ENCODE measurements around the gene PIK3R6.

Gene PIK3R6

GRCh38 chr17:8867361-8867981 lies at the start of gene PIK3R6:
Gene PIK3R6, minus strand, starts transcription at chr17:8867674. Its CDS starts 17,880 bp downstream, at chr17:8849794.
- no peak for DNase-seq (ENCODE audit: low read depth)

GRCh38 chr17:8916466-8916865 lies 49.0 kb upstream of the PIK3R6 start:
- no peak for DNase-seq (ENCODE audit: low read depth)

GRCh38 chr17:8914554-8914953 lies 47.1 kb upstream of the PIK3R6 start:
- DNase-seq (ENCODE audit: low read depth), result no peak

- no peak for DNase-seq (ENCODE audit: low read depth)
Measured at GRCh38 chr17:8913879-8914278, 46.4 kb upstream of the PIK3R6 start.

GRCh38 chr17:8913091-8913490 lies 45.6 kb upstream of the PIK3R6 start:
- DNase-seq (ENCODE audit: low read depth), result no peak

- no peak for DNase-seq (ENCODE audit: low read depth)
Measured at GRCh38 chr17:8912084-8912981, 44.9 kb upstream of the PIK3R6 start.

- no peak for DNase-seq (ENCODE audit: low read depth)
Measured at GRCh38 chr17:8910969-8911604, 43.6 kb upstream of the PIK3R6 start.

- no peak for DNase-seq (ENCODE audit: low read depth)
Measured at GRCh38 chr17:8909586-8910270, 42.3 kb upstream of the PIK3R6 start.

GRCh38 chr17:8905331-8905730 lies 37.9 kb upstream of the PIK3R6 start:
- no peak for DNase-seq (ENCODE audit: low read depth)

- DNase-seq (ENCODE audit: low read depth), result no peak
Measured at GRCh38 chr17:8904686-8905085, 37.2 kb upstream of the PIK3R6 start.

- no peak for DNase-seq (ENCODE audit: low read depth)
Measured at GRCh38 chr17:8904201-8904600, 36.7 kb upstream of the PIK3R6 start.

GRCh38 chr17:8900626-8901585 lies 33.4 kb upstream of the PIK3R6 start:
- no peak for DNase-seq (ENCODE audit: low read depth)

- DNase-seq (ENCODE audit: low read depth), result no peak
Measured at GRCh38 chr17:8900207-8900606, 32.7 kb upstream of the PIK3R6 start.

GRCh38 chr17:8898636-8899035 lies 31.2 kb upstream of the PIK3R6 start:
- no peak for DNase-seq (ENCODE audit: low read depth)

- DNase-seq (ENCODE audit: low read depth), result no peak
Measured at GRCh38 chr17:8898126-8898525, 30.7 kb upstream of the PIK3R6 start.

- DNase-seq (ENCODE audit: low read depth), result no peak
Measured at GRCh38 chr17:8896641-8897635, 29.5 kb upstream of the PIK3R6 start.

- DNase-seq (ENCODE audit: low read depth), result no peak
Measured at GRCh38 chr17:8896087-8896486, 28.6 kb upstream of the PIK3R6 start.

- DNase-seq (ENCODE audit: low read depth), result no peak
Measured at GRCh38 chr17:8894673-8895578, 27.5 kb upstream of the PIK3R6 start.

GRCh38 chr17:8894202-8894671 lies 26.8 kb upstream of the PIK3R6 start:
- no peak for DNase-seq (ENCODE audit: low read depth)

Data from activated T-cell treated with anti-CD3 and anti-CD28 coated beads for 1 hour (primary cell).